Measurements from ENCODE around the gene MSI2.

- TF ChIP-seq CTCF (IDR thresholded peaks at IDR 0.05) (no peak), POLR2A (IDR thresholded peaks at IDR 0.05) (no peak)
These were observed 275.6 kb downstream of the MSI2 start for GRCh38 chr17:57531648-57532504.

All from right lobe of liver (tissue), 4 donors.